HepG2 (cell line): ENCODE results near the gene CD68. TPM values are rescaled to one million over a fixed set of nuclear protein-coding genes. Genes with fewer than 3 reads are reported as not detected.

ENCODE experiments used
- ARNTL ChIP-seq: sonication (generic); formaldehyde crosslinking; IDR thresholded peaks from 2 replicates; pipeline ENCODE4 v1.4.0; 2020; ENCODE audit warnings: mild to moderate bottlenecking, missing genetic modification reagents
- GABPB1 ChIP-seq: IDR thresholded peaks from 2 replicates; pipeline ENCODE4 v1.6.1; 2016; ENCODE audit warnings: mild to moderate bottlenecking, missing genetic modification reagents, moderate library complexity, missing compliant biosample characterization
- HOXA5 ChIP-seq: sonication (generic); formaldehyde crosslinking; IDR thresholded peaks from 2 replicates; pipeline ENCODE4 v1.4.0; 2020; ENCODE audit warnings: missing genetic modification reagents
- POLR2A ChIP-seq, 2 experiments: IDR thresholded peaks; 2 replicates each; pipeline ENCODE4 v1.6.1; 2011; ENCODE audit warnings: low read depth in 2 of 2, low read length in 2 of 2, mild to moderate bottlenecking in 1 of 2, moderate library complexity in 1 of 2; ENCODE audit not compliant: insufficient read depth in 1 of 2
- SKI ChIP-seq: fragments of 450-650 bp; IDR thresholded peaks from one replicate; pipeline ENCODE4 v1.6.1; 2018; ENCODE audit warnings: mild to moderate bottlenecking; ENCODE audit not compliant: partially characterized antibody
- SP2 ChIP-seq: sonication (generic); formaldehyde crosslinking; IDR thresholded peaks from 2 replicates; pipeline ENCODE4 v1.5.1; 2020; ENCODE audit warnings: mild to moderate bottlenecking, missing genetic modification reagents
- ZNF17 ChIP-seq: sonication (generic); formaldehyde crosslinking; IDR thresholded peaks from 2 replicates; pipeline ENCODE4 v1.5.0; 2020; ENCODE audit warnings: mild to moderate bottlenecking, missing genetic modification reagents
- ZNF207 ChIP-seq: fragments of 450-650 bp; IDR thresholded peaks from 2 replicates; pipeline ENCODE4 v1.6.1; 2016; ENCODE audit warnings: antibody characterized with exemption, borderline replicate concordance
- ZNF761 ChIP-seq: sonication (generic); formaldehyde crosslinking; conservative IDR thresholded peaks from 2 replicates; pipeline ENCODE4 v1.4.0; 2020; ENCODE audit warnings: mild to moderate bottlenecking, missing genetic modification reagents
- polyA plus RNA-seq, 8 experiments: library from polyadenylated mRNA; depleted of rRNA in 3 of 8; stranded (reverse) in 7 of 8; unstranded in 1 of 8; fragments of >200 nt; fragmentation: Illumina TruSeq in 4 of 8; extraction: Trizol in 4 of 8; gene quantifications; 2 replicates each; pipeline versions ENCODE4 v1.2.1 to v1.2.3, GENCODE V29; 2011 to 2016; ENCODE audit warnings: low read depth in 4 of 8, missing spikeins in 1 of 8, mixed read lengths in 1 of 8; ENCODE audit not compliant: insufficient read depth in 1 of 8
- total RNA-seq, 5 experiments: library from RNA; depleted of rRNA; stranded (reverse); fragments of >200 nt; fragmentation: Illumina TruSeq; extraction: Trizol; gene quantifications; 2 replicates each; pipeline ENCODE4 v1.2.3, GENCODE V29; 2016; ENCODE audit warnings: low read depth in 1 of 5
- TF ChIP-seq, protein P1 (sequence below): sonication (generic); formaldehyde crosslinking; IDR thresholded peaks from 2 replicates; pipeline ENCODE4 v1.5.1; 2020; ENCODE audit warnings: mild to moderate bottlenecking, missing genetic modification reagents, moderate library complexity
- TF ChIP-seq, protein P2 (sequence below): sonication (generic); formaldehyde crosslinking; IDR thresholded peaks from 2 replicates; pipeline ENCODE4 v1.4.0; 2020; ENCODE audit warnings: low read depth, mild to moderate bottlenecking, missing genetic modification reagents
- TF ChIP-seq, protein P3 (sequence below): IDR thresholded peaks from 2 replicates; pipeline ENCODE4 v1.6.1; 2012; ENCODE audit warnings: inconsistent platforms
- TF ChIP-seq, protein P4 (sequence below): sonication (generic); formaldehyde crosslinking; IDR thresholded peaks from 2 replicates; pipeline ENCODE4 v1.5.0; 2020; ENCODE audit warnings: mild to moderate bottlenecking, missing genetic modification reagents
- TF ChIP-seq, protein P5 (sequence below): sonication (generic); formaldehyde crosslinking; IDR thresholded peaks from 2 replicates; pipeline ENCODE4 v1.5.1; 2020; ENCODE audit warnings: missing genetic modification reagents, mild to moderate bottlenecking, borderline replicate concordance
- TF ChIP-seq, protein P6 (sequence below): IDR thresholded peaks from 2 replicates; pipeline ENCODE4 v1.6.1; 2016; ENCODE audit warnings: missing compliant biosample characterization, missing genetic modification reagents, borderline replicate concordance

CD68 gene
- total and polyA plus RNA-seq, 2 of the 13 experiments (the other 11 are each of a cell fraction or from before 2014, with no cell fraction given): 10.3 to 104 TPM

DNA sequence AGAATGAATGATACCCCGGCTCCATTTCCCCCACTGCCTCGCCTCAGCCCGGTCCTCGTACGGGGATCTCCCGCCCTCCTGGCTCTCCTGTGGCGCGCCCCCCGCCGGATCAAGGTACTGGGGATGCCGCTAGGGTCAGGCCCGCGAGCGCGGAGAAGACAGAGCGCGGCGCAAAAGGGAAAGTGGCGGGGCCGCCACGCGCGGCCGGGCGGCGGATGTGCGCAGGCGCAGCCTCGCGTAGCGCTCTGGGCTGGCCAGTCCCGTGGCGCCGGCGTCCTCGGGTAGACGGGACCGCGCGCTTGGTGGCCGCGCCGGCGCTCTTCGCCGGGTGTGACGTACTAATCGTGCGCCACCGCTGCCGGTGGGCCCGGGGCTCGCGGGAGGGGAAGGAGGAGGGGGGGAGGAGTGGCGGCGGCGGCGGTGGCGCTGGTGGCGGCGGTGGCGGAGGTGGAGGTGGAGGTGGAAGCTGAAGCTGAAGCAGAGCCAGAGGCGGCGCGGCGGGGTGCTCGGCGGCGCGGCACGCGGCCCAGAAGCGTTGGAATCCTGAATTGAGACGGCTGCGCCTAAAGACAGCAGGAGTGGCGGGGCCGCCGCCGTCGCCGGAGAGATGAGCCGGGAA is 17.7 kb upstream of the CD68 start, which contains the start of gene SENP3 (continued):
- TF ChIP-seq, protein P1, sequence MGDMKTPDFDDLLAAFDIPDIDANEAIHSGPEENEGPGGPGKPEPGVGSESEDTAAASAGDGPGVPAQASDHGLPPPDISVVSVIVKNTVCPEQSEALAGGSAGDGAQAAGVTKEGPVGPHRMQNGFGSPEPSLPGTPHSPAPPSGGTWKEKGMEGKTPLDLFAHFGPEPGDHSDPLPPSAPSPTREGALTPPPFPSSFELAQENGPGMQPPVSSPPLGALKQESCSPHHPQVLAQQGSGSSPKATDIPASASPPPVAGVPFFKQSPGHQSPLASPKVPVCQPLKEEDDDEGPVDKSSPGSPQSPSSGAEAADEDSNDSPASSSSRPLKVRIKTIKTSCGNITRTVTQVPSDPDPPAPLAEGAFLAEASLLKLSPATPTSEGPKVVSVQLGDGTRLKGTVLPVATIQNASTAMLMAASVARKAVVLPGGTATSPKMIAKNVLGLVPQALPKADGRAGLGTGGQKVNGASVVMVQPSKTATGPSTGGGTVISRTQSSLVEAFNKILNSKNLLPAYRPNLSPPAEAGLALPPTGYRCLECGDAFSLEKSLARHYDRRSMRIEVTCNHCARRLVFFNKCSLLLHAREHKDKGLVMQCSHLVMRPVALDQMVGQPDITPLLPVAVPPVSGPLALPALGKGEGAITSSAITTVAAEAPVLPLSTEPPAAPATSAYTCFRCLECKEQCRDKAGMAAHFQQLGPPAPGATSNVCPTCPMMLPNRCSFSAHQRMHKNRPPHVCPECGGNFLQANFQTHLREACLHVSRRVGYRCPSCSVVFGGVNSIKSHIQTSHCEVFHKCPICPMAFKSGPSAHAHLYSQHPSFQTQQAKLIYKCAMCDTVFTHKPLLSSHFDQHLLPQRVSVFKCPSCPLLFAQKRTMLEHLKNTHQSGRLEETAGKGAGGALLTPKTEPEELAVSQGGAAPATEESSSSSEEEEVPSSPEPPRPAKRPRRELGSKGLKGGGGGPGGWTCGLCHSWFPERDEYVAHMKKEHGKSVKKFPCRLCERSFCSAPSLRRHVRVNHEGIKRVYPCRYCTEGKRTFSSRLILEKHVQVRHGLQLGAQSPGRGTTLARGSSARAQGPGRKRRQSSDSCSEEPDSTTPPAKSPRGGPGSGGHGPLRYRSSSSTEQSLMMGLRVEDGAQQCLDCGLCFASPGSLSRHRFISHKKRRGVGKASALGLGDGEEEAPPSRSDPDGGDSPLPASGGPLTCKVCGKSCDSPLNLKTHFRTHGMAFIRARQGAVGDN (CRISPR knock-in tag): peak; percentile 82
- TF ChIP-seq, protein P2, sequence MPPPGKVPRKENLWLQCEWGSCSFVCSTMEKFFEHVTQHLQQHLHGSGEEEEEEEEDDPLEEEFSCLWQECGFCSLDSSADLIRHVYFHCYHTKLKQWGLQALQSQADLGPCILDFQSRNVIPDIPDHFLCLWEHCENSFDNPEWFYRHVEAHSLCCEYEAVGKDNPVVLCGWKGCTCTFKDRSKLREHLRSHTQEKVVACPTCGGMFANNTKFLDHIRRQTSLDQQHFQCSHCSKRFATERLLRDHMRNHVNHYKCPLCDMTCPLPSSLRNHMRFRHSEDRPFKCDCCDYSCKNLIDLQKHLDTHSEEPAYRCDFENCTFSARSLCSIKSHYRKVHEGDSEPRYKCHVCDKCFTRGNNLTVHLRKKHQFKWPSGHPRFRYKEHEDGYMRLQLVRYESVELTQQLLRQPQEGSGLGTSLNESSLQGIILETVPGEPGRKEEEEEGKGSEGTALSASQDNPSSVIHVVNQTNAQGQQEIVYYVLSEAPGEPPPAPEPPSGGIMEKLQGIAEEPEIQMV (CRISPR knock-in tag): peak; percentile 60; the same call in 1 of the 2 replicates
- TF ChIP-seq, protein P3, sequence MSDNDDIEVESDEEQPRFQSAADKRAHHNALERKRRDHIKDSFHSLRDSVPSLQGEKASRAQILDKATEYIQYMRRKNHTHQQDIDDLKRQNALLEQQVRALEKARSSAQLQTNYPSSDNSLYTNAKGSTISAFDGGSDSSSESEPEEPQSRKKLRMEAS: peak; percentile 55; the same call in 1 of the 2 replicates
- TF ChIP-seq, protein P4, sequence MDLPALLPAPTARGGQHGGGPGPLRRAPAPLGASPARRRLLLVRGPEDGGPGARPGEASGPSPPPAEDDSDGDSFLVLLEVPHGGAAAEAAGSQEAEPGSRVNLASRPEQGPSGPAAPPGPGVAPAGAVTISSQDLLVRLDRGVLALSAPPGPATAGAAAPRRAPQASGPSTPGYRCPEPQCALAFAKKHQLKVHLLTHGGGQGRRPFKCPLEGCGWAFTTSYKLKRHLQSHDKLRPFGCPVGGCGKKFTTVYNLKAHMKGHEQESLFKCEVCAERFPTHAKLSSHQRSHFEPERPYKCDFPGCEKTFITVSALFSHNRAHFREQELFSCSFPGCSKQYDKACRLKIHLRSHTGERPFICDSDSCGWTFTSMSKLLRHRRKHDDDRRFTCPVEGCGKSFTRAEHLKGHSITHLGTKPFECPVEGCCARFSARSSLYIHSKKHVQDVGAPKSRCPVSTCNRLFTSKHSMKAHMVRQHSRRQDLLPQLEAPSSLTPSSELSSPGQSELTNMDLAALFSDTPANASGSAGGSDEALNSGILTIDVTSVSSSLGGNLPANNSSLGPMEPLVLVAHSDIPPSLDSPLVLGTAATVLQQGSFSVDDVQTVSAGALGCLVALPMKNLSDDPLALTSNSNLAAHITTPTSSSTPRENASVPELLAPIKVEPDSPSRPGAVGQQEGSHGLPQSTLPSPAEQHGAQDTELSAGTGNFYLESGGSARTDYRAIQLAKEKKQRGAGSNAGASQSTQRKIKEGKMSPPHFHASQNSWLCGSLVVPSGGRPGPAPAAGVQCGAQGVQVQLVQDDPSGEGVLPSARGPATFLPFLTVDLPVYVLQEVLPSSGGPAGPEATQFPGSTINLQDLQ: no peak
- TF ChIP-seq ZNF761 (CRISPR knock-in tag): peak; percentile 90
- TF ChIP-seq ZNF207: no peak
- TF ChIP-seq SKI: peak; percentile 27
- TF ChIP-seq SP2 (CRISPR knock-in tag): no peak
- TF ChIP-seq, protein P5, sequence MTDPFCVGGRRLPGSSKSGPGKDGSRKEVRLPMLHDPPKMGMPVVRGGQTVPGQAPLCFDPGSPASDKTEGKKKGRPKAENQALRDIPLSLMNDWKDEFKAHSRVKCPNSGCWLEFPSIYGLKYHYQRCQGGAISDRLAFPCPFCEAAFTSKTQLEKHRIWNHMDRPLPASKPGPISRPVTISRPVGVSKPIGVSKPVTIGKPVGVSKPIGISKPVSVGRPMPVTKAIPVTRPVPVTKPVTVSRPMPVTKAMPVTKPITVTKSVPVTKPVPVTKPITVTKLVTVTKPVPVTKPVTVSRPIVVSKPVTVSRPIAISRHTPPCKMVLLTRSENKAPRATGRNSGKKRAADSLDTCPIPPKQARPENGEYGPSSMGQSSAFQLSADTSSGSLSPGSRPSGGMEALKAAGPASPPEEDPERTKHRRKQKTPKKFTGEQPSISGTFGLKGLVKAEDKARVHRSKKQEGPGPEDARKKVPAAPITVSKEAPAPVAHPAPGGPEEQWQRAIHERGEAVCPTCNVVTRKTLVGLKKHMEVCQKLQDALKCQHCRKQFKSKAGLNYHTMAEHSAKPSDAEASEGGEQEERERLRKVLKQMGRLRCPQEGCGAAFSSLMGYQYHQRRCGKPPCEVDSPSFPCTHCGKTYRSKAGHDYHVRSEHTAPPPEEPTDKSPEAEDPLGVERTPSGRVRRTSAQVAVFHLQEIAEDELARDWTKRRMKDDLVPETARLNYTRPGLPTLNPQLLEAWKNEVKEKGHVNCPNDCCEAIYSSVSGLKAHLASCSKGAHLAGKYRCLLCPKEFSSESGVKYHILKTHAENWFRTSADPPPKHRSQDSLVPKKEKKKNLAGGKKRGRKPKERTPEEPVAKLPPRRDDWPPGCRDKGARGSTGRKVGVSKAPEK (CRISPR knock-in tag): no peak
- peak in 1 of 2 experiments; percentile 75; a peak in 2 of 4 replicates for TF ChIP-seq POLR2A (IDR thresholded peaks at IDR 0.05; ENCODE audit: insufficient read depth in 1 of 2, low read depth in 2 of 2, low read length in 2 of 2)
- TF ChIP-seq ARNTL (CRISPR knock-in tag): peak; percentile 49
- TF ChIP-seq, protein P6, sequence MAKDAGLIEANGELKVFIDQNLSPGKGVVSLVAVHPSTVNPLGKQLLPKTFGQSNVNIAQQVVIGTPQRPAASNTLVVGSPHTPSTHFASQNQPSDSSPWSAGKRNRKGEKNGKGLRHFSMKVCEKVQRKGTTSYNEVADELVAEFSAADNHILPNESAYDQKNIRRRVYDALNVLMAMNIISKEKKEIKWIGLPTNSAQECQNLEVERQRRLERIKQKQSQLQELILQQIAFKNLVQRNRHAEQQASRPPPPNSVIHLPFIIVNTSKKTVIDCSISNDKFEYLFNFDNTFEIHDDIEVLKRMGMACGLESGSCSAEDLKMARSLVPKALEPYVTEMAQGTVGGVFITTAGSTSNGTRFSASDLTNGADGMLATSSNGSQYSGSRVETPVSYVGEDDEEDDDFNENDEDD: peak; percentile 56; the same call in 1 of the 2 replicates
- no peak for TF ChIP-seq ZNF17 (CRISPR knock-in tag)
- peak; percentile 27; the same call in 1 of the 2 replicates for TF ChIP-seq HOXA5 (CRISPR knock-in tag)
- peak; percentile 88 for TF ChIP-seq GABPB1 (CRISPR knock-in tag)
